ENCODE results near the gene MRLN.

MRLN gene

GRCh38 chr10:59762505-59762904, 9.2 kb upstream of the MRLN start:
- no peak for TF ChIP-seq CTCF (IDR thresholded peaks at IDR 0.05; ENCODE audit: low read depth, low read length)
- H3K4me3 ChIP-seq (replicated peaks in 1 of 2; ENCODE audit: low read depth in 2 of 2, low read length in 2 of 2), result no peak overlapping the region
- DNase-seq (ENCODE audit: low read depth in 2 of 2), result no peak

DNA sequence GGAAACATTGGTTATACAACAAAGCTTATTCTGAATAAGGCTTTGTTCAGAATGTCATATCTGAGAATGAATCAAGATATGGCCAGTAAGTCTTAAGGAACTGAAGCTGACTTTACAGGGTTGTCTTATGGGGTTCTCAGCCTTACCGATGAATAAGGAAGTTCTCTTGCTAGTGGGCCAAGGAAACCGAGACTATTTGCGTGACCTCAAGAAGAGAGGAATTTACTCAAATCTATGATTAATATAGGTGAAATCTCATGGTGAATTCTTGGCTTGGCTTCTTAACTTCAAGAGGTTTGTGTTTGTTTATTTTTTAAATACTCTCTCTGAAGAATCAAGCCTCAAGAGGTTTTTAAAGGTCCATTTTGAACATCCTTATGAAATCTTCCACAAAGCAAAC, 4.7 kb upstream of the MRLN start:
- no peak overlapping the region for H3K4me3 ChIP-seq (replicated peaks in 1 of 2; ENCODE audit: low read depth in 2 of 2, low read length in 2 of 2)
- TF ChIP-seq CTCF (IDR thresholded peaks at IDR 0.05; ENCODE audit: low read depth, low read length), result no peak
- peak; percentile 3 to 90 for DNase-seq (ENCODE audit: low read depth in 2 of 2)

DNA sequence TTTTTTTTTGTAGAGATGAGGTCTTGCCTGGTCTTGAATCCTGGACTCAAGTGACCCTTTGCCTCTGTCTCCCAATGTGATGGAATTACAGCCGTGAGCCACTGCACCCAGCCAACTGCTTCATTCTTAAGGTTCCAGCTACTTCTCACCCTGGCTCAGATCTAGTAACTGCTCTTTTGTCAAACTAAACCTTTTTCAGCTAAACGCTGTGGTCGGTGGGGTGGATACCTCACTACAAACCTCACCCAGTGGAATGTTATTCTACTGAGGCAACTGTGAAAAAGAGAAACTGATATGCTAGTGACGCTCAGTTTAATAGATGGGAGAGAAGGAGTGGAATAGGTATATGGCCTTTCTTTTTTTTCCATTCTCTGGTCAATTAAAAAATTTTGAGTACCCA, 1.7 kb upstream of the MRLN start:
- TF ChIP-seq CTCF (IDR thresholded peaks at IDR 0.05; ENCODE audit: low read depth, low read length), result no peak
- DNase-seq (ENCODE audit: low read depth in 2 of 2), result no peak
- H3K4me3 ChIP-seq (replicated peaks in 1 of 2; ENCODE audit: low read depth in 2 of 2, low read length in 2 of 2), result no peak overlapping the region

DNA sequence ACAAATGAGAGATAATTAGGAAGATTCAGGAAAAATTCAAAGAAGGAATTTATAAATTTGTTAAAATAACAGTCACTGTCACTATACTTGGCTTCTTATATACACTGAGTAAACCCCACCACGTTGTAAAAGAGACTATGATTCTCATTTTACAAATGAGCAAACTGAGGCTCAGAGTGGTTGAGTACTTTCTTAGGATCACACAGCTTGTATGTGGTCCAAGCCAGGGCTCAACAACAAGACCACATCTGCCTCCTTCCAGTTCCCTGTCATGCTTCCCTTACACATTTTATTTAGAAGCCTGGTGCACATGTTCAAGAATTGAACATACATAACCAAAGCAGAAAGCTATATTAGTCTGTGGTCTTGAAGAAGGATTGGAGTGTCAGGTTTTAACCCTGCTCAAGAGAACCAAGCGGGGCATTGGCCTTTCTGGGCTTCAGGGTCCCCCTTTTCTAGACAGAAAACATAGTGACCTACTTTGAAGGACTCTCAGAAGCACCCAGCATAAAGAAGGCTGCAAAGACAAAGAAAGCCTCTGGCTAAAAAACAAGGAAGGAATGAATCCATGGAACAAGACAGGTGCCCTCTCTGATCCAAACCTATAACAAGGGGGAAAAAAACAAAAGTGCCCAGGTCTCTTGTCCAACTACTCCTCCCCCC, 846 bp downstream of the MRLN start:
- H3K4me3 ChIP-seq (replicated peaks in 1 of 2; ENCODE audit: low read depth in 2 of 2, low read length in 2 of 2), result no peak overlapping the region
- no peak for TF ChIP-seq CTCF (IDR thresholded peaks at IDR 0.05; ENCODE audit: low read depth, low read length)
- DNase-seq (ENCODE audit: low read depth in 2 of 2), result no peak

DNA sequence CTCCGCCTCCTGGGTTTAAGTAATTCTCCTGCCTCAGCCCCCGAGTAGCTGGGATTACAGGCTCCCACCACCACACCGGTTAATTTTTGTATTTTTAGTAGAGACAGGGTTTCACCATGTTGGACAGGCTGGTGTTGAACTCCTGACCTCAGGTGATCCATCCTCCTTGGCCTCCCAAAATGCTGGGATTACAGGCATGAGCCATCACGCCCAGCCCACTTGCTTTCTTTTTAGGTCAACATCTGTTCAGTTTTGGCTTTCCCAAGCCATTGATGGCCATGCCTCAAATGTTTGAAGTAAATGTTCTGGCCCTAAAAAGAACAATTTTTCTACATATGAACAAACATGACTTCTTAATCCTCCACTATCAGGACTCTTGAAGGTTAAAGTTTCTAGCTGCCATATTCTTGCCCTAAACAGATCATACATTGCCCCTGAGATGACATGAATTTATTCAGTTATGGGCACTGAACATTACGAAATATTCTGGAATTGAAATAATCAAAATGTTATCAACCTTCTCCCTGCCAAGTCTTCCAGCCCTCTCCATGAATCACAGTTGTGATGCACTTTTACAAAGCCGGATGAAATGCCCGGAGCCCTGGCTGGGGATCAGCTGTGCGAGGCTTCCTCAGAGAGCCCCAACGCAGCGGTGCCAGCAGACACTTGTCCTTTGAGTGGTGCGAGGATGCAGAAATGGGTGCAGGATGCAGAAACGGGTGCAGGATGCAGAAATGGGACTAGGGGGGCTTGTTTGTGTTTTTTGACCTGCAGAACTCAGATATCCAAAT, 2.9 kb downstream of the MRLN start:
- no peak overlapping the region for H3K4me3 ChIP-seq (replicated peaks in 1 of 2; ENCODE audit: low read depth in 2 of 2, low read length in 2 of 2)
- no peak for TF ChIP-seq CTCF (IDR thresholded peaks at IDR 0.05; ENCODE audit: low read depth, low read length)
- DNase-seq (ENCODE audit: low read depth in 2 of 2), result peak; percentile 4 to 16

DNA sequence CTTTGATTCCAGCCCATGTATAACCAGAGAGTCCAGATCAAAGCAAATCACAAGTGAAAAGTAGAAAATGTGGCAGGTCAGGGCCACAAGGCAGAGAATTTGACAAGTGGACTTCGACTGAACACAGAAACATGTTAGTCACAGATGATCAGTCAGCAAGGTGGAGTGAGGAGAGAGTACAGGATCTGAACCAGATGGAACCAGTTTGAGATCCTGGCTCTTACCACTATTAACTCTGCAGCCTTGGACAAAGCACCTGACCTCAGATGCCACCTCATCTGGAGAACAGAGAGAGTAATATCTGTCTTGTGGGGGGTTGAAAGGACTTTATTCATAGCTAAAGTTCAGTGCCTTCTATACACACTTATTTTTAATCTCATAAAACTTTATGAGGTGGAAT, 4.4 kb downstream of the MRLN start:
- no peak for TF ChIP-seq CTCF (IDR thresholded peaks at IDR 0.05; ENCODE audit: low read depth, low read length)
- no peak overlapping the region for H3K4me3 ChIP-seq (replicated peaks in 1 of 2; ENCODE audit: low read depth in 2 of 2, low read length in 2 of 2)
- no peak for DNase-seq (ENCODE audit: low read depth in 2 of 2)
